ENCODE results near the gene FICD. TPM values are rescaled to one million over a fixed set of nuclear protein-coding genes. Genes with fewer than 3 reads are reported as not detected.

Gene FICD
- 10 to 100 TPM; 10.0 to 10.5 TPM for total RNA-seq
- polyA plus RNA-seq (ENCODE audit: insufficient read depth, low read depth, low replicate concordance), result 16.7 TPM
- long read RNA-seq, donor 1, partial matches to known transcripts, result 0 of 4 reads
- long read RNA-seq, donor 1, other reads (novel, unspliced or antisense), result 0 of 4 reads
- long read RNA-seq, donor 2, partial matches to known transcripts, result 0 of 5 reads
- long read RNA-seq, donor 2, other reads (novel, unspliced or antisense), result 0 of 5 reads

DNA sequence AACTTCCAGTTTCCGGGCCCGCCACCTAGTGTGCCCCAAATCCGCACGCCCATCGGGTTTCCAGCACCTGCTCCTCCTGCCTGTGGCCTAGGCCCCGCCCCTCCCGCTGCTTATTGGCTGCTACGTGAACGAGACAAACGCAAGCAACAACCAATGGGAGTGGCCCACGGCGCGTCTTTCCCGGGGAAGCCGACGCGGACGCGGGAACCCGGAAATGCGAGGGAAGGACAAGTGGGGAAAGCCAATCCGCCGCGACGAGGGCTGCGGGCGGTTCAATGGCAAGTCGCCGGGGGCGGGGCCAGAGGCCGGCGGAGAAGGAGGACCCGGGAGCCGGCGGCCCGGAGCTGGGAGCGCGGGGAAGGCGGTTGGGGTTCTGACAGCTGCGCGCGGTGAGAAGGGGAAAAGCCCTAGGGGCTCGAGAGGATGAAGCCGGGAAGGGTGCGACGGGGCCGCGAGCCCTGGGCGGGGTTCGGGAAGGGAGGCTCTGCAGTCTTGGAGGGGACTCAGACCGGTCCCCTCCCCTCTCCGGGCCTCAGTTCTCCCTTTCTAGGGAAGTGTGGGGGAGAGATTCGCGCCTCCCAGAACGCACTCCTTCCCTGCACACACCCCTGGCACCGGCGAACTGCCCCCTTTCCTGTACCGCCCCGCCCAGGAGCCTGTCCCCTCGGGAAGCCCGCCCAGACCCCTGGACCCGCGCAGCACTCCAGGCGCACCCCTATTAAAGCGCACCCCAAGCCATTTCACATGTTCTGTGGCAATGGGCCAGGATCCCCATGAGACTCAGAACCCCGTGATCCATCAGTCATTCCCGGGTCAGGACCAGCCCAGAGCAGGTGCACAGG is at the start of gene FICD:
TSS of gene FICD (plus strand) at position 305 of the 842 bp plus-strand sequence. CDS start 1,696 bp downstream, outside the sequence.
- TF ChIP-seq POLR2A (IDR thresholded peaks at IDR 0.05), result no peak
- TF ChIP-seq, protein P1, sequence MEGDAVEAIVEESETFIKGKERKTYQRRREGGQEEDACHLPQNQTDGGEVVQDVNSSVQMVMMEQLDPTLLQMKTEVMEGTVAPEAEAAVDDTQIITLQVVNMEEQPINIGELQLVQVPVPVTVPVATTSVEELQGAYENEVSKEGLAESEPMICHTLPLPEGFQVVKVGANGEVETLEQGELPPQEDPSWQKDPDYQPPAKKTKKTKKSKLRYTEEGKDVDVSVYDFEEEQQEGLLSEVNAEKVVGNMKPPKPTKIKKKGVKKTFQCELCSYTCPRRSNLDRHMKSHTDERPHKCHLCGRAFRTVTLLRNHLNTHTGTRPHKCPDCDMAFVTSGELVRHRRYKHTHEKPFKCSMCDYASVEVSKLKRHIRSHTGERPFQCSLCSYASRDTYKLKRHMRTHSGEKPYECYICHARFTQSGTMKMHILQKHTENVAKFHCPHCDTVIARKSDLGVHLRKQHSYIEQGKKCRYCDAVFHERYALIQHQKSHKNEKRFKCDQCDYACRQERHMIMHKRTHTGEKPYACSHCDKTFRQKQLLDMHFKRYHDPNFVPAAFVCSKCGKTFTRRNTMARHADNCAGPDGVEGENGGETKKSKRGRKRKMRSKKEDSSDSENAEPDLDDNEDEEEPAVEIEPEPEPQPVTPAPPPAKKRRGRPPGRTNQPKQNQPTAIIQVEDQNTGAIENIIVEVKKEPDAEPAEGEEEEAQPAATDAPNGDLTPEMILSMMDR (IDR thresholded peaks at IDR 0.05), result no peak
- Histone ChIP-seq H3K36me3 (ENCODE audit: low read depth, missing control alignments) (no peaks in the 10 kb centered on the region), H3K27ac (peak within 1 kb of the TSS; percentile 12 to 57), H3K27me3 (no peaks in the 10 kb centered on the region), H3K4me3 (peak within 1 kb of the TSS; percentile 74 to 77), H3K9me3 (no peaks in the 10 kb centered on the region), H3K4me1 (peaks cover 8% of the 10 kb centered on the region)
- peak; percentile 100 for DNase-seq
- 0% methylated on average over 47 to 67 of the region's 67 CpGs for WGBS, 2 donors
- intact Hi-C loops (cut with DNase I; ENCODE audit: low total_unique reads), result no loop called here

GRCh38 chr12:108465417-108465816 is 49.7 kb upstream of the FICD start:
- Histone ChIP-seq H3K36me3 (ENCODE audit: low read depth, missing control alignments) (no peaks in the 10 kb centered on the region), H3K4me3 (no peak overlapping the region), H3K27ac (no peak overlapping the region), H3K27me3 (no peaks in the 10 kb centered on the region), H3K4me1 (no peaks in the 10 kb centered on the region), H3K9me3 (no peaks in the 10 kb centered on the region)
- DNase-seq, result no peak
- intact Hi-C loops (cut with DNase I; ENCODE audit: low total_unique reads), result no loop called here
- 62 to 69% methylated on average over 3 of the region's 3 CpGs for WGBS, 2 donors
- TF ChIP-seq POLR2A (IDR thresholded peaks at IDR 0.05), result no peak
- TF ChIP-seq, protein P1 (IDR thresholded peaks at IDR 0.05), result no peak

- TF ChIP-seq, protein P1 (IDR thresholded peaks at IDR 0.05), result no peak
- no peak for TF ChIP-seq POLR2A (IDR thresholded peaks at IDR 0.05)
- no peak overlapping the region for H3K27ac ChIP-seq
- no peaks in the 10 kb centered on the region for H3K27me3 ChIP-seq
- no peak for DNase-seq
- H3K4me3 ChIP-seq, result no peak overlapping the region
- intact Hi-C loops (cut with DNase I; ENCODE audit: low total_unique reads), result no loop called here
- no peaks in the 10 kb centered on the region for H3K4me1 ChIP-seq
- H3K36me3 ChIP-seq (ENCODE audit: low read depth, missing control alignments), result no peaks in the 10 kb centered on the region
- 51 to 54% methylated on average over 6 of the region's 6 CpGs for WGBS, 2 donors
- H3K9me3 ChIP-seq, result no peaks in the 10 kb centered on the region
Measured at GRCh38 chr12:108468196-108468968, 46.7 kb upstream of the FICD start.

DNA sequence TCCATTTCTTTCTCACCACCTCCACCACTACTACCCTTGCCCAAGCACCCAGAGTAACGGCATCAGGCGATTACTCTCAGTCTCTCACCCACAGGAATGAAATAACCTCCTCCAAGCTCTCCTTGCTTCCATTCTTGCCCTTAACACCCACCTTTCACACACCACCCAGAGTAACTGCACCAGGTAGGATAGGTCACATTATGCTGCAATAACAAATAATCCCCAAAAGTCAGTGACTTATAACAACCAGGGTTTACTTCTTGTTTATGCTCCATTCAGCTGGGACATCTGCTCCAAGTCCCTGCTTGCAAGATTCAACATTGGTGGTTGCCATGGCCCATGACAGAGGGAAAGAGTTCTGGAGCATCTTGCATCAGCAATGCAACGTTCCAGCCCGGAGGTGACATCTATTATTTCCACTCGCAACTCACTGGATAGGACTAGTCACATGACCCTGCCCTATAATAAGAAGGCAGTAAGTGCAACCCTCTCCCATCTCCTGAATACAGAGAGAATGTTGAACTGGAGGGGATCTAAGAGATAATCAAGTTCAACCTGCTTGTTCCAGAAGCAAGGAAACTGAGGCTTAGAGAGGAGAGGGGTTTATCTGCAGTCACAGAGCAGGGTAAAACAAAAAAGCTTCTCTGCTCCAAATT is 41.5 kb upstream of the FICD start:
- Histone ChIP-seq H3K4me1 (no peaks in the 10 kb centered on the region), H3K27me3 (no peaks in the 10 kb centered on the region), H3K4me3 (no peak overlapping the region), H3K36me3 (ENCODE audit: low read depth, missing control alignments) (no peaks in the 10 kb centered on the region), H3K27ac (no peak overlapping the region), H3K9me3 (no peaks in the 10 kb centered on the region)
- intact Hi-C loops (cut with DNase I; ENCODE audit: low total_unique reads), result no loop called here
- WGBS, 2 donors, result 78 to 86% methylated on average over 5 of the region's 5 CpGs
- TF ChIP-seq, protein P1 (IDR thresholded peaks at IDR 0.05), result no peak
- no peak for TF ChIP-seq POLR2A (IDR thresholded peaks at IDR 0.05)
- no peak for DNase-seq

Data from testis (tissue), 5 donors.